Parathyroid adenoma (tissue), 2 donors: ENCODE results near the gene PRKCA.

Experiments
- H2AFZ ChIP-seq: fragments of 300-600 bp; sonication (generic); one replicate; pipeline ENCODE4 v1.7.0; 2017; ENCODE audit warnings: antibody characterized with exemption, mild to moderate bottlenecking
- H3K27ac ChIP-seq: fragments of 300-600 bp; sonication (generic); one replicate; pipeline ENCODE4 v1.7.0; 2017
- H3K27me3 ChIP-seq: fragments of 300-600 bp; sonication (generic); one replicate; pipeline ENCODE4 v1.7.0; 2017; ENCODE audit warnings: low read length; ENCODE audit not compliant: control insufficient read depth, insufficient read depth
- H3K36me3 ChIP-seq: fragments of 300-600 bp; sonication (generic); one replicate; pipeline ENCODE4 v1.7.0; 2017; ENCODE audit warnings: low read length; ENCODE audit not compliant: control insufficient read depth, insufficient read depth
- H3K4me1 ChIP-seq: fragments of 300-600 bp; sonication (generic); one replicate; pipeline ENCODE4 v1.7.0; 2017; ENCODE audit warnings: control low read depth
- H3K4me2 ChIP-seq: fragments of 300-600 bp; sonication (generic); one replicate; pipeline ENCODE4 v1.7.0; 2017; ENCODE audit warnings: low read length
- H3K4me3 ChIP-seq: fragments of 300-600 bp; sonication (generic); one replicate; pipeline ENCODE4 v1.7.0; 2017; ENCODE audit warnings: low read depth, low read length
- H3K79me2 ChIP-seq: fragments of 300-600 bp; sonication (generic); one replicate; pipeline ENCODE4 v1.7.0; 2017; ENCODE audit warnings: control low read depth
- H3K9ac ChIP-seq: fragments of 300-600 bp; sonication (generic); one replicate; pipeline ENCODE4 v1.7.0; 2017; ENCODE audit warnings: mild to moderate bottlenecking
- H3K9me3 ChIP-seq: fragments of 300-600 bp; sonication (generic); one replicate; pipeline ENCODE4 v1.7.0; 2017; ENCODE audit warnings: low read length; ENCODE audit not compliant: control insufficient read depth
- TF ChIP-seq, protein P1 (sequence below): fragments of 300-600 bp; sonication (generic); IDR thresholded peaks from one replicate; pipeline ENCODE4 v1.7.0; 2017; ENCODE audit warnings: antibody characterized with exemption, mild to moderate bottlenecking
- donor health status: primary hyperparathyroidism.

PRKCA gene

DNA sequence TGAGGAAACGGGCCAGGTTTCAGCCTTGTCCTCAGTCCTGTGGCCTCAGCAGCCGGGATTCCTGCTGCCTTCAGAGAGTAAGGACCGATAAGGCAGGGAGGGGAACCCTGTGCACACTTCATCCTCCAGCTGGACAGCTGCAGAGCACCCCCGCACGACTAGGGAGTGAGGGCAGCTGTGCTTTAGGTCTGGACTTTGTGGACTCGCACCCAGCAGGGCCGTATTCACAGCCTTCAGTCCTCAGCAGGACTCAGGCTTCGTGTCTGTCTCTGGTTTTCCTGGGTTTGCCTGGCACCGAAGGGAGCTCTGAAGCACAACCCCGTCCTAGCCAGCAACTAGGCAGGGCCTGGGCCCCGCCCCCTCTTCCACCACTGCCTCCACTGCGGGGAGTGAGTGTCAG, 486.7 kb downstream of the PRKCA start:
- no peaks in the 10 kb centered on the region for H3K36me3 ChIP-seq
- H3K4me3 ChIP-seq = no peak overlapping the region
- H3K4me1 ChIP-seq = no peaks in the 10 kb centered on the region

DNA sequence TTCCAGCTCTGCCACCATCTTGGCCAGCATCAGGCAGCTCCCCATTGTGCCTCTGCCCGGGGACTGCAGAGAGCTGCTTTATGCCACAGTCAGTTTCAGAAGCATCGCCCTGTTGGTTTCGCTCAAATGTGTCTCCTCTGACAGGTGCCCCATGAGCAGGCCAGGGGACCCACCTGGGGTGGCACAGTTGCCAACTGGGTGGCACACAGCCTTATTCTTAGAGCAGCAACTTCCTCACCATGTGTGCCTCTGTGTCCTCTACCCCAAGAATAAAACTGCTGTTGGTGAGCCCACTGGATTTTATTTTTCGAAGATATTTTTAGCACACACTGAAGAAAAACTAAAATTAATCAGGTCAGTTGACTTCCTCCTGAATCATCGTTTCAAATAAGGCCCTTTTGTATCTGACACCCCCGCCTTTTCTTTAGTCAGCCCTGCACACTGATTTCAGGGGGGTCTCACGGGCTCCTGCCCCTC, 487.6 kb downstream of the PRKCA start:
- H3K9me3 ChIP-seq = no peaks in the 10 kb centered on the region
- no peak overlapping the region for H3K4me2 ChIP-seq
- no peaks in the 10 kb centered on the region for H3K79me2 ChIP-seq
- no peak overlapping the region for H2AFZ ChIP-seq
- H3K4me3 ChIP-seq = no peak overlapping the region
- TF ChIP-seq, protein P1, sequence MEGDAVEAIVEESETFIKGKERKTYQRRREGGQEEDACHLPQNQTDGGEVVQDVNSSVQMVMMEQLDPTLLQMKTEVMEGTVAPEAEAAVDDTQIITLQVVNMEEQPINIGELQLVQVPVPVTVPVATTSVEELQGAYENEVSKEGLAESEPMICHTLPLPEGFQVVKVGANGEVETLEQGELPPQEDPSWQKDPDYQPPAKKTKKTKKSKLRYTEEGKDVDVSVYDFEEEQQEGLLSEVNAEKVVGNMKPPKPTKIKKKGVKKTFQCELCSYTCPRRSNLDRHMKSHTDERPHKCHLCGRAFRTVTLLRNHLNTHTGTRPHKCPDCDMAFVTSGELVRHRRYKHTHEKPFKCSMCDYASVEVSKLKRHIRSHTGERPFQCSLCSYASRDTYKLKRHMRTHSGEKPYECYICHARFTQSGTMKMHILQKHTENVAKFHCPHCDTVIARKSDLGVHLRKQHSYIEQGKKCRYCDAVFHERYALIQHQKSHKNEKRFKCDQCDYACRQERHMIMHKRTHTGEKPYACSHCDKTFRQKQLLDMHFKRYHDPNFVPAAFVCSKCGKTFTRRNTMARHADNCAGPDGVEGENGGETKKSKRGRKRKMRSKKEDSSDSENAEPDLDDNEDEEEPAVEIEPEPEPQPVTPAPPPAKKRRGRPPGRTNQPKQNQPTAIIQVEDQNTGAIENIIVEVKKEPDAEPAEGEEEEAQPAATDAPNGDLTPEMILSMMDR = no peak
- no peaks in the 10 kb centered on the region for H3K36me3 ChIP-seq
- no peak overlapping the region for H3K9ac ChIP-seq
- H3K4me1 ChIP-seq = no peaks in the 10 kb centered on the region
- no peak overlapping the region for H3K27ac ChIP-seq
- no peaks in the 10 kb centered on the region for H3K27me3 ChIP-seq

More for the DNA sequence above, 486.7 kb downstream of the PRKCA start:
- no peak overlapping the region for H3K27ac ChIP-seq
- H3K9ac ChIP-seq = no peak overlapping the region
- no peaks in the 10 kb centered on the region for H3K79me2 ChIP-seq
- TF ChIP-seq, protein P1 = no peak
- H3K27me3 ChIP-seq = no peaks in the 10 kb centered on the region
- H3K4me2 ChIP-seq = no peak overlapping the region
- no peaks in the 10 kb centered on the region for H3K9me3 ChIP-seq
- H2AFZ ChIP-seq = no peak overlapping the region

GRCh38 chr17:66790501-66791061, 488.2 kb downstream of the PRKCA start:
- Histone ChIP-seq H3K9me3 (no peaks in the 10 kb centered on the region), H3K79me2 (no peaks in the 10 kb centered on the region), H3K4me2 (no peak overlapping the region), H3K27me3 (no peaks in the 10 kb centered on the region), H3K4me3 (no peak overlapping the region), H3K9ac (no peak overlapping the region), H3K36me3 (no peaks in the 10 kb centered on the region), H2AFZ (no peak overlapping the region), H3K27ac (no peak overlapping the region), H3K4me1 (no peaks in the 10 kb centered on the region)
- TF ChIP-seq, protein P1 = no peak

- H3K36me3 ChIP-seq = no peaks in the 10 kb centered on the region
- no peak overlapping the region for H2AFZ ChIP-seq
- no peak overlapping the region for H3K4me3 ChIP-seq
- no peaks in the 10 kb centered on the region for H3K9me3 ChIP-seq
- H3K9ac ChIP-seq = no peak overlapping the region
- TF ChIP-seq, protein P1 = no peak
- no peak overlapping the region for H3K27ac ChIP-seq
- no peak overlapping the region for H3K4me2 ChIP-seq
- H3K27me3 ChIP-seq = no peaks in the 10 kb centered on the region
- H3K4me1 ChIP-seq = no peaks in the 10 kb centered on the region
- no peaks in the 10 kb centered on the region for H3K79me2 ChIP-seq
These were observed 488.9 kb downstream of the PRKCA start for GRCh38 chr17:66791347-66791746.

GRCh38 chr17:66793814-66794213, 491.4 kb downstream of the PRKCA start:
- Histone ChIP-seq H3K36me3 (no peaks in the 10 kb centered on the region), H3K79me2 (no peaks in the 10 kb centered on the region), H3K4me3 (no peak overlapping the region), H3K4me1 (no peaks in the 10 kb centered on the region), H3K27ac (no peak overlapping the region), H2AFZ (no peak overlapping the region), H3K4me2 (no peak overlapping the region), H3K27me3 (no peaks in the 10 kb centered on the region), H3K9ac (no peak overlapping the region), H3K9me3 (no peaks in the 10 kb centered on the region)
- TF ChIP-seq, protein P1 = no peak
